OCI-LY3 (cell line): ENCODE results near the gene OR52H1.

Experiments
- H2AFZ ChIP-seq: fragments of 200-600, 300-600 bp; shearing (Covaris generic); 2 replicates; pipeline ENCODE4 v1.6.0; 2014; ENCODE audit warnings: antibody characterized with exemption, low read depth, low read length
- H3K27ac ChIP-seq: fragments of 200-600, 300-600 bp; sonication (generic); 2 replicates; pipeline ENCODE4 v1.5.1; 2014; ENCODE audit warnings: mild to moderate bottlenecking, low read length, moderate library complexity, mixed read lengths
- H3K27me3 ChIP-seq: fragments of 200-600, 300-600 bp; sonication (generic); 2 replicates; pipeline ENCODE4 v1.6.1; 2014; ENCODE audit warnings: low read depth, low read length, mixed read lengths
- H3K36me3 ChIP-seq: fragments of 200-600, 300-600 bp; sonication (generic); replicated peaks from 2 replicates; pipeline ENCODE3; 2014; ENCODE audit warnings: low read depth, low read length, mixed read lengths
- H3K4me1 ChIP-seq: fragments of 300-600, 200-600 bp; sonication (generic); 2 replicates; pipeline ENCODE4 v1.6.1; 2014; ENCODE audit warnings: low read length, mixed read lengths
- H3K4me2 ChIP-seq: fragments of 200-600, 300-600 bp; sonication (generic); 2 replicates; pipeline ENCODE4 v1.6.1; 2014; ENCODE audit warnings: low read length, mixed read lengths
- H3K4me3 ChIP-seq: fragments of 300-600, 200-600 bp; sonication (generic); 2 replicates; pipeline ENCODE4 v1.5.1; 2014; ENCODE audit warnings: antibody characterized with exemption, mild to moderate bottlenecking, low read length, moderate library complexity
- H3K79me2 ChIP-seq: fragments of 300-600, 200-600 bp; shearing (Covaris generic); 2 replicates; pipeline ENCODE4 v1.6.1; 2014; ENCODE audit warnings: mild to moderate bottlenecking, low read length, mixed read lengths
- H3K9ac ChIP-seq: fragments of 300-600, 200-600 bp; shearing (Covaris generic); 2 replicates; pipeline ENCODE4 v1.6.0; 2014; ENCODE audit warnings: mild to moderate bottlenecking, low read length, moderate library complexity
- H3K9me3 ChIP-seq: fragments of 200-600, 300-600 bp; shearing (Covaris generic); 2 replicates; pipeline ENCODE4 v1.6.1; 2014; ENCODE audit warnings: low read length, mixed read lengths; ENCODE audit not compliant: insufficient read depth
- H4K20me1 ChIP-seq: fragments of 200-600, 300-600 bp; sonication (generic); 2 replicates; pipeline ENCODE4 v1.6.1; 2016; ENCODE audit warnings: low read length, mixed read lengths; ENCODE audit not compliant: insufficient read depth
- CTCF ChIP-seq: fragments of 200-600, 300-600 bp; sonication (generic); IDR thresholded peaks from 2 replicates; pipeline ENCODE4 v1.5.1; 2014; ENCODE audit warnings: antibody characterized with exemption, low read length, low read depth
- EZH2phosphoT487 ChIP-seq: fragments of 200-600 bp; shearing (Covaris generic); IDR thresholded peaks from 2 replicates; pipeline ENCODE4 v1.6.1; 2018; ENCODE audit warnings: antibody characterized with exemption, mixed run types, low read depth

Gene OR52H1

GRCh38 chr11:5527716-5528115 lies 20.6 kb downstream of the OR52H1 start:
- no peak overlapping the region for H3K27ac ChIP-seq

GRCh38 chr11:5524756-5525155 lies 23.6 kb downstream of the OR52H1 start:
- Histone ChIP-seq H3K27me3 (0 out of 2 replicates have a peak, but pooled peaks cover 4% of the 10 kb centered on the region), H3K36me3 (no peaks in the 10 kb centered on the region), H2AFZ (no peak overlapping the region), H3K9ac (no peak overlapping the region), H3K9me3 (no peaks in the 10 kb centered on the region), H3K79me2 (no peaks in the 10 kb centered on the region), H4K20me1 (no peaks in the 10 kb centered on the region), H3K4me3 (no peak overlapping the region), H3K4me1 (no peaks in the 10 kb centered on the region), H3K4me2 (no peak overlapping the region), H3K27ac (no peak overlapping the region)
- no peak for TF ChIP-seq EZH2phosphoT487
- no peak for TF ChIP-seq CTCF

More at GRCh38 chr11:5527716-5528115, 20.6 kb downstream of the OR52H1 start:
- Histone ChIP-seq H3K9ac (no peak overlapping the region), H3K4me2 (no peak overlapping the region), H3K79me2 (no peaks in the 10 kb centered on the region), H3K27me3 (0 out of 2 replicates have a peak, but pooled peaks cover 4% of the 10 kb centered on the region), H3K4me1 (no peaks in the 10 kb centered on the region), H4K20me1 (no peaks in the 10 kb centered on the region), H3K36me3 (no peaks in the 10 kb centered on the region), H3K4me3 (no peak overlapping the region), H3K9me3 (no peaks in the 10 kb centered on the region), H2AFZ (no peak overlapping the region)
- no peak for TF ChIP-seq CTCF
- no peak for TF ChIP-seq EZH2phosphoT487

- Histone ChIP-seq H4K20me1 (no peaks in the 10 kb centered on the region), H3K27ac (no peak overlapping the region), H3K4me1 (no peaks in the 10 kb centered on the region), H3K79me2 (no peaks in the 10 kb centered on the region), H3K36me3 (no peaks in the 10 kb centered on the region), H3K4me3 (no peak overlapping the region), H2AFZ (no peak overlapping the region), H3K27me3 (0 out of 2 replicates have a peak, but pooled peaks cover 4% of the 10 kb centered on the region), H3K4me2 (no peak overlapping the region), H3K9ac (no peak overlapping the region), H3K9me3 (no peaks in the 10 kb centered on the region)
- TF ChIP-seq EZH2phosphoT487, result no peak
- no peak for TF ChIP-seq CTCF
Observed at GRCh38 chr11:5522308-5522707, 26.0 kb downstream of the OR52H1 start.

- 0 out of 2 replicates have a peak, but pooled peaks cover 4% of the 10 kb centered on the region for H3K27me3 ChIP-seq
- no peaks in the 10 kb centered on the region for H3K36me3 ChIP-seq
- no peaks in the 10 kb centered on the region for H3K4me1 ChIP-seq
- no peak overlapping the region for H3K9ac ChIP-seq
- no peak overlapping the region for H3K4me3 ChIP-seq
- no peak overlapping the region for H2AFZ ChIP-seq
- no peaks in the 10 kb centered on the region for H4K20me1 ChIP-seq
- H3K9me3 ChIP-seq, result no peaks in the 10 kb centered on the region
- TF ChIP-seq CTCF, result no peak
- no peak for TF ChIP-seq EZH2phosphoT487
- no peak overlapping the region for H3K27ac ChIP-seq
- H3K79me2 ChIP-seq, result no peaks in the 10 kb centered on the region
- H3K4me2 ChIP-seq, result no peak overlapping the region
Observed at GRCh38 chr11:5521540-5521939, 26.8 kb downstream of the OR52H1 start.
